ENCODE data around the gene USP25.

DNA sequence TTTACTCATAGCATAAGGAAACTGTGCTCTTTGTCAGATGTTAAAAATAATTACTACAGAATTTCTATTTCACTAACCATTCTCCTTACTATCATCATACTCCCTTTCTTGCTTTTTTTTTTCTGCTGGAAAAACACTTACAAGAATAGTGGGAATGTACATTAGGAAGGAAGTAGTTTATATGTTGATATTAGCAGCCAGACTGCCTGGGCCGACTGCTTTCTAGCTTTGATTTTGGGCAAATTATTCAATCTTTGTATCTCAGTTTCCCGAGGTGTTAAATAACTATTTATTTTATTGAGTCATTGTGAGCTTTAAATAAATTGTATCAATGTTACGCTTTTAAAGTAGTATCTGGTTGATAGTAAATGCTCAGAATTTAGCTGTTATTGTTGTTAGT is 122.4 kb downstream of the USP25 start:
- TF ChIP-seq, protein P1, sequence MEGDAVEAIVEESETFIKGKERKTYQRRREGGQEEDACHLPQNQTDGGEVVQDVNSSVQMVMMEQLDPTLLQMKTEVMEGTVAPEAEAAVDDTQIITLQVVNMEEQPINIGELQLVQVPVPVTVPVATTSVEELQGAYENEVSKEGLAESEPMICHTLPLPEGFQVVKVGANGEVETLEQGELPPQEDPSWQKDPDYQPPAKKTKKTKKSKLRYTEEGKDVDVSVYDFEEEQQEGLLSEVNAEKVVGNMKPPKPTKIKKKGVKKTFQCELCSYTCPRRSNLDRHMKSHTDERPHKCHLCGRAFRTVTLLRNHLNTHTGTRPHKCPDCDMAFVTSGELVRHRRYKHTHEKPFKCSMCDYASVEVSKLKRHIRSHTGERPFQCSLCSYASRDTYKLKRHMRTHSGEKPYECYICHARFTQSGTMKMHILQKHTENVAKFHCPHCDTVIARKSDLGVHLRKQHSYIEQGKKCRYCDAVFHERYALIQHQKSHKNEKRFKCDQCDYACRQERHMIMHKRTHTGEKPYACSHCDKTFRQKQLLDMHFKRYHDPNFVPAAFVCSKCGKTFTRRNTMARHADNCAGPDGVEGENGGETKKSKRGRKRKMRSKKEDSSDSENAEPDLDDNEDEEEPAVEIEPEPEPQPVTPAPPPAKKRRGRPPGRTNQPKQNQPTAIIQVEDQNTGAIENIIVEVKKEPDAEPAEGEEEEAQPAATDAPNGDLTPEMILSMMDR (IDR thresholded peaks at IDR 0.05; ENCODE audit: borderline replicate concordance, extremely low read depth, low read length, poor library complexity, severe bottlenecking): no peak
- TF ChIP-seq EZH2 (IDR thresholded peaks at IDR 0.05; ENCODE audit: borderline replicate concordance, low read depth, low read length, severe bottlenecking): no peak

Measured in DND-41 (cell line).